PC-9 (cell line): Measurements from ENCODE around the gene COL20A1.

Experiments
- EZH2 ChIP-seq: fragments of 200-600 bp; sonication (generic); IDR thresholded peaks from 2 replicates; pipeline ENCODE4 v1.8.0; 2017; ENCODE audit warnings: antibody characterized with exemption, low read depth
- TF ChIP-seq, protein P1 (sequence below): fragments of 200-600 bp; sonication (generic); conservative IDR thresholded peaks from 2 replicates; pipeline ENCODE4 v1.6.1; 2017; ENCODE audit warnings: mixed run types, antibody characterized with exemption, mild to moderate bottlenecking, moderate library complexity

DNA sequence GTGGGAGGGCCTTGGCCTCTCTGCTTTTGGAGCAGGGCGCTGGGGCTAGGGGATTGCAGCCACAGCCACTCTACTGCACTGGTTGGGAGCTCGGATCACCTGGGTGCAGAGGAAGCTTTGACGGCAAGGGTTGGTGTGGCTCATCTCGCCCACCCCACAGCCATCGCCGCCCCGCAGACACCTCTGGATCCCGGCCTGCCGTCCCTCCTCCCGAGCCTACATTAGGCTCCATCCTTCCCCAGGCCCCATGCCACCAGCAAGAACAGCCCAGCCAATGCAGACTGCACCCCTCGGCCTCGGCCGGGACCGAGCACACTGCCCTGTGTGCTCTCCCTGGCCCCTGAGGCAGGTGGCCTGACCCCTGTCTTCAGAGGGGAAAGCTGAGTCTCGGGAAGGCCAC is 32.5 kb upstream of the COL20A1 start:
- TF ChIP-seq, protein P1, sequence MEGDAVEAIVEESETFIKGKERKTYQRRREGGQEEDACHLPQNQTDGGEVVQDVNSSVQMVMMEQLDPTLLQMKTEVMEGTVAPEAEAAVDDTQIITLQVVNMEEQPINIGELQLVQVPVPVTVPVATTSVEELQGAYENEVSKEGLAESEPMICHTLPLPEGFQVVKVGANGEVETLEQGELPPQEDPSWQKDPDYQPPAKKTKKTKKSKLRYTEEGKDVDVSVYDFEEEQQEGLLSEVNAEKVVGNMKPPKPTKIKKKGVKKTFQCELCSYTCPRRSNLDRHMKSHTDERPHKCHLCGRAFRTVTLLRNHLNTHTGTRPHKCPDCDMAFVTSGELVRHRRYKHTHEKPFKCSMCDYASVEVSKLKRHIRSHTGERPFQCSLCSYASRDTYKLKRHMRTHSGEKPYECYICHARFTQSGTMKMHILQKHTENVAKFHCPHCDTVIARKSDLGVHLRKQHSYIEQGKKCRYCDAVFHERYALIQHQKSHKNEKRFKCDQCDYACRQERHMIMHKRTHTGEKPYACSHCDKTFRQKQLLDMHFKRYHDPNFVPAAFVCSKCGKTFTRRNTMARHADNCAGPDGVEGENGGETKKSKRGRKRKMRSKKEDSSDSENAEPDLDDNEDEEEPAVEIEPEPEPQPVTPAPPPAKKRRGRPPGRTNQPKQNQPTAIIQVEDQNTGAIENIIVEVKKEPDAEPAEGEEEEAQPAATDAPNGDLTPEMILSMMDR, result no peak
- TF ChIP-seq EZH2, result no peak
